CD4-positive, alpha-beta T cell treated with Interleukin-6 at 100 ng/mL for 8 hours (primary cell): ENCODE measurements around the gene ACOXL.

ENCODE experiments used
- DNase-seq: peaks from one replicate; pipeline ENCODE4 v3.0.0-alpha.2; 2020; ENCODE audit warnings: mixed read lengths, low spot score

The ACOXL gene

GRCh38 chr2:110718990-110719389 lies 13.4 kb upstream of the ACOXL start:
- DNase-seq, result no peak

- no peak for DNase-seq
Measured at GRCh38 chr2:110720547-110720946, 11.8 kb upstream of the ACOXL start.

- no peak for DNase-seq
Measured at GRCh38 chr2:110724820-110725219, 7.6 kb upstream of the ACOXL start.

GRCh38 chr2:110725370-110725769 lies 7.0 kb upstream of the ACOXL start:
- DNase-seq, result no peak

GRCh38 chr2:110725859-110726258 lies 6.5 kb upstream of the ACOXL start:
- no peak for DNase-seq

GRCh38 chr2:110726285-110726684 lies 6.1 kb upstream of the ACOXL start:
- no peak for DNase-seq

- no peak for DNase-seq
Measured at GRCh38 chr2:110727923-110728322, 4.5 kb upstream of the ACOXL start.

- no peak for DNase-seq
Measured at GRCh38 chr2:110729106-110729505, 3.3 kb upstream of the ACOXL start.

GRCh38 chr2:110731064-110731463 lies 1.3 kb upstream of the ACOXL start:
- DNase-seq, result no peak

- no peak for DNase-seq
Measured at GRCh38 chr2:110735366-110735765, 3.0 kb downstream of the ACOXL start.

- no peak for DNase-seq
Measured at GRCh38 chr2:110737783-110738182, 5.4 kb downstream of the ACOXL start.

GRCh38 chr2:110740747-110741349 lies 8.5 kb downstream of the ACOXL start:
- no peak for DNase-seq

- no peak for DNase-seq
Measured at GRCh38 chr2:110741491-110741980, 9.2 kb downstream of the ACOXL start.

- no peak for DNase-seq
Measured at GRCh38 chr2:110742412-110742811, 10.0 kb downstream of the ACOXL start.

GRCh38 chr2:110743600-110743999 lies 11.2 kb downstream of the ACOXL start:
- DNase-seq, result no peak

- DNase-seq, result no peak
Measured at GRCh38 chr2:110744429-110744828, 12.1 kb downstream of the ACOXL start.

GRCh38 chr2:110745048-110745447 lies 12.7 kb downstream of the ACOXL start:
- no peak for DNase-seq

- no peak for DNase-seq
Measured at GRCh38 chr2:110746586-110747521, 14.5 kb downstream of the ACOXL start.

- DNase-seq, result no peak
Measured at GRCh38 chr2:110747522-110748488, 15.4 kb downstream of the ACOXL start.

GRCh38 chr2:110748489-110748867 lies 16.1 kb downstream of the ACOXL start:
- DNase-seq, result peak; percentile 41

GRCh38 chr2:110751642-110752041 lies 19.3 kb downstream of the ACOXL start:
- no peak for DNase-seq

- no peak for DNase-seq
Measured at GRCh38 chr2:110752871-110753270, 20.5 kb downstream of the ACOXL start.
